HG03354 (cell line): ENCODE results near the gene CYP3A5.

ENCODE experiments used
- ATAC-seq: cut with Tn5 transposase; IDR thresholded peaks from one replicate; pipeline ENCODE4 v1.9.1; 2021; ENCODE audit warnings: mild to moderate bottlenecking; ENCODE audit not compliant: unreplicated experiment, poor library complexity, severe bottlenecking

Gene CYP3A5

GRCh38 chr7:99619571-99620130 lies 60.1 kb downstream of the CYP3A5 start:
- ATAC-seq, result no peak

DNA sequence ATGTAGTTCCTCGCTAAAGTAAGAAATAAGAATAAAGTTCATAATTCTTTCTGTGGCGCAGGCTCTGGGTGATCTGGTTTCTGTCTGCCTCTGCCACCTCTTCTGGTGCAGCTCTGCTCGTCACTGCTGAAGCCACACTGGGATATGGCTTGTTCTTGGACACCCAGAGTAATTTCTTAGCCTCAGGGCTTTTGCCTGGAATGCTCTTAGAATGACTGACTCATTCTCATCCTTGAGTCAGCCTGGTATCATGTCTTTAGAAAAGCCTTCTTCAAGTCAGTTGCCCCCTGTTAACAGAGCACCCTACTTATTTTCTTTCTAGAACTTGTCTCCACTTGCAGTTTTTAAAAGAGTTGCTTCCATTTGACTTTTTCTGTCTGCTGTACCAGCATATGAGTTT lies 61.1 kb downstream of the CYP3A5 start:
- no peak for ATAC-seq

- peak; percentile 42 for ATAC-seq
These were observed 62.5 kb downstream of the CYP3A5 start for GRCh38 chr7:99617192-99617781.

- peak; percentile 95 for ATAC-seq
These were observed 63.2 kb downstream of the CYP3A5 start, which contains the start of gene ZSCAN25 for GRCh38 chr7:99616359-99617191. Gene ZSCAN25, plus strand, starts transcription at chr7:99616946. Its CDS starts 2,661 bp downstream, at chr7:99619607.

- ATAC-seq, result no peak
These were observed 63.8 kb downstream of the CYP3A5 start for GRCh38 chr7:99615989-99616358.

- no peak for ATAC-seq
These were observed 65.3 kb downstream of the CYP3A5 start for GRCh38 chr7:99614495-99614894.

DNA sequence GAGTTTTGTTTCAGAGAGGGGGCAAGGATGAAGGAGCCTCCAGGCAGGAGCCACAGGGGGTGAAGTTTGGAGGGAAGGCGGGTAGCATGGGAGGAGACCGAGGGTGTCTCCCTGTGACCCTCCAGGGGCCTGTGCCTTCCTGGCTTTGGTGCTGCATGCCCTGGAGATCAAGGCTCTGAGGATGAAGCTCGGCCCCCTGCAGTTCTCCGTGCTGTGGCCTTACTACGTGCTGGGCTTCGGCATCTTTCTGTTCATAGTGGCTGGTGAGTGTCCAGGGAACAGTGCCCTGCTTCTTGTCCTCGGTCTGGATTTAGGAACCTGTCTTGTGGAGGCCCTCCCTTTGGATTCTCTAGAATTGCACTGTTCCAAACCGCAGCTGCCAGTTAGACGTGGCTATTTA lies 72.2 kb downstream of the CYP3A5 start:
- no peak for ATAC-seq

GRCh38 chr7:99606531-99606930 lies 73.3 kb downstream of the CYP3A5 start:
- ATAC-seq, result no peak

- ATAC-seq, result no peak
These were observed 74.3 kb downstream of the CYP3A5 start for GRCh38 chr7:99605527-99605926.

DNA sequence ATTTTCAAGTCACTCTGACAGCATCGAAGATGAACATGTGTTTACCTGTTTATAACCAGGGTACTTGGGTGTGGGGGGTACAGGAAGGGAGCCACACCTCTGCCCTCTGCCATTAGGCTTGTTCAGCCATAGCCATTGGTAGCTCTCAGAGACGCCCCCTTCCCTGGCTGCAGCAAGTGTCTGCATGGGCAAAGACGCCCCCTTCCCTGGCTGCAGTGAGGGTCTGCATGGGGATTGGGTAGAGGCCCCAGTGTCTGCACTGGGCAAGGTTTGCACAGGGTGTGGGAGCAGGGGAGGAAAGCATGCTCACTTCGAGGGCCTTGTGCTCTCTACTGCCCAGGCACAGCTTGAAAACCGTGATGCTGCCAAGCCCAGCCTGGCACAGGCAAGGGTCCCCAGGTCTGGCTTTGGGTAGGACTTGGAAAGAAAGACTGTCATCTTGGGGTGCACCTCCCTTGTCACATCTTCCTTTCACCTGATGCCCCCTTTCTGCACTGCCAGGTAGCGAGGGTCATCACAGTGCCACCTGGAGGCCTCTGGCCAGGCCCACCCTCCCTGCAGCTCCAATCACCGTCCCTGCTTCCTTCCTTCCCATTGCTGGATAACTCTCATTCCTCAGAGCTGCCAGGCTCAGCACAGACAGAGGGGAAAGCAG lies 78.0 kb downstream of the CYP3A5 start:
- no peak for ATAC-seq

DNA sequence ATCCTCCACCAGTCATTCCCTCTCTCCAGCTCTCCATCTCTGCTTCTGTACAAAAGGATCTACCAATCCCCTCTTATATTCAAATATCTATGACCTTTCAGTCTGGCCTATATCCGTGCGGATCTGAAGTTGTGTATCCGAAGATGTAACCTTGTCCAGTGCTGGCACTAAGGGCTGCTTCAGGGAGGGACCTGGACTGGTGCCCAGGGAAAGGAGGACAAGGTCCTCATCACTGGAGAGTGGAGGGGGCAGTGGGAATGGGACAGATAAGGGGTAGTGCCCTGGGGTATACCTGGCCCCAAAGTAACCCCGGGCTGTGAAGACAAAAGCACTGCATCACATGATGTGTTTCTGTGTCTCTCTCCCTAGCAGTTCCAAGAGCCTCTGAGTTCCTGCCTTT lies 80.0 kb downstream of the CYP3A5 start:
- no peak for ATAC-seq
